Neural crest cell (in vitro differentiated cells): ENCODE data around the gene HOXB13. TPM values are rescaled to one million over a fixed set of nuclear protein-coding genes. Genes with fewer than 3 reads are reported as not detected.

Experiments
- DNase-seq: peaks from one replicate; pipeline ENCODE4 v3.0.0; 2021; ENCODE audit warnings: low read depth, mixed read lengths, low spot score
- H3K27ac Mint-ChIP-seq: one replicate; pipeline ENCODE4 v1.8.0; 2021; ENCODE audit warnings: mild to moderate bottlenecking, mixed read lengths; ENCODE audit not compliant: unreplicated experiment
- H3K27me3 Mint-ChIP-seq: 2 replicates; pipeline ENCODE4 v1.8.0; 2021; ENCODE audit warnings: low read depth, mild to moderate bottlenecking, mixed read lengths
- H3K36me3 Mint-ChIP-seq: 2 replicates; pipeline ENCODE4 v1.8.0; 2021; ENCODE audit warnings: low read depth, mild to moderate bottlenecking, mixed read lengths
- H3K4me1 Mint-ChIP-seq: 2 replicates; pipeline ENCODE4 v1.8.0; 2021; ENCODE audit warnings: mixed read lengths
- H3K4me3 Mint-ChIP-seq: one replicate; pipeline ENCODE4 v1.8.0; 2021; ENCODE audit warnings: mild to moderate bottlenecking, mixed read lengths
- H3K9me3 Mint-ChIP-seq: 2 replicates; pipeline ENCODE4 v1.8.0; 2021; ENCODE audit warnings: mixed read lengths
- CTCF ChIP-seq: fragments of 200-600 bp; sonication (generic); conservative IDR thresholded peaks from 2 replicates; pipeline ENCODE4 v1.5.0; 2021; ENCODE audit warnings: antibody characterized with exemption, mild to moderate bottlenecking
- total RNA-seq: library from RNA; stranded (reverse); gene quantifications from 2 replicates; pipeline ENCODE4 v1.2.1, GENCODE V29; 2021

Gene HOXB13
- total RNA-seq, 1 donor from 2014 or later, result not detected

- TF ChIP-seq CTCF, result no peak
- H3K36me3 Mint-ChIP-seq, result no peaks in the 10 kb centered on the region
- H3K27me3 Mint-ChIP-seq, result peaks cover 100% of the 10 kb centered on the region
- DNase-seq, result no peak
- H3K27ac Mint-ChIP-seq, result no peak overlapping the region
- H3K4me3 Mint-ChIP-seq, result peak overlapping the region; percentile 4
- peaks cover 14% of the 10 kb centered on the region for H3K4me1 Mint-ChIP-seq
- no peaks in the 10 kb centered on the region for H3K9me3 Mint-ChIP-seq
Measured at GRCh38 chr17:48723423-48724250, 4.9 kb downstream of the HOXB13 start.

- TF ChIP-seq CTCF, result no peak
- H3K4me3 Mint-ChIP-seq, result peak within 1 kb of the TSS; percentile 4
- H3K4me1 Mint-ChIP-seq, result peaks cover 18% of the 10 kb centered on the region
- no peaks in the 10 kb centered on the region for H3K36me3 Mint-ChIP-seq
- no peak within 1 kb of the TSS for H3K27ac Mint-ChIP-seq
- peaks cover 100% of the 10 kb centered on the region for H3K27me3 Mint-ChIP-seq
- DNase-seq, result no peak
- H3K9me3 Mint-ChIP-seq, result no peaks in the 10 kb centered on the region
Measured at GRCh38 chr17:48722915-48723422, 5.6 kb downstream of the HOXB13 start, which contains the start of gene PRAC2. PRAC2 (plus strand) TSS chr17:48723185; CDS start chr17:48724411, 1,226 bp downstream.

GRCh38 chr17:48722201-48722907, 6.2 kb downstream of the HOXB13 start, which contains the start of gene PRAC1:
PRAC1 (minus strand) TSS chr17:48722518; CDS start chr17:48722392, 126 bp downstream.
- peaks cover 18% of the 10 kb centered on the region for H3K4me1 Mint-ChIP-seq
- no peaks in the 10 kb centered on the region for H3K36me3 Mint-ChIP-seq
- TF ChIP-seq CTCF, result no peak
- no peak within 1 kb of the TSS for H3K4me3 Mint-ChIP-seq
- H3K9me3 Mint-ChIP-seq, result no peaks in the 10 kb centered on the region
- H3K27ac Mint-ChIP-seq, result no peak within 1 kb of the TSS
- H3K27me3 Mint-ChIP-seq, result peaks cover 100% of the 10 kb centered on the region
- DNase-seq, result no peak

GRCh38 chr17:48721009-48721402, 7.5 kb downstream of the HOXB13 start:
- no peak for DNase-seq
- Mint-ChIP-seq H3K4me3 (peak overlapping the region; percentile 7), H3K4me1 (peaks cover 18% of the 10 kb centered on the region), H3K27ac (no peak overlapping the region), H3K9me3 (no peaks in the 10 kb centered on the region), H3K27me3 (peaks cover 100% of the 10 kb centered on the region), H3K36me3 (no peaks in the 10 kb centered on the region)
- TF ChIP-seq CTCF, result no peak

- Mint-ChIP-seq H3K27me3 (peaks cover 100% of the 10 kb centered on the region), H3K4me3 (peak overlapping the region; percentile 7), H3K4me1 (peaks cover 18% of the 10 kb centered on the region), H3K9me3 (no peaks in the 10 kb centered on the region), H3K36me3 (no peaks in the 10 kb centered on the region), H3K27ac (no peak overlapping the region)
- TF ChIP-seq CTCF, result no peak
- DNase-seq, result no peak
Measured at GRCh38 chr17:48720266-48721008, 8.1 kb downstream of the HOXB13 start.
